ENCODE data around the gene CDH4.

DNA sequence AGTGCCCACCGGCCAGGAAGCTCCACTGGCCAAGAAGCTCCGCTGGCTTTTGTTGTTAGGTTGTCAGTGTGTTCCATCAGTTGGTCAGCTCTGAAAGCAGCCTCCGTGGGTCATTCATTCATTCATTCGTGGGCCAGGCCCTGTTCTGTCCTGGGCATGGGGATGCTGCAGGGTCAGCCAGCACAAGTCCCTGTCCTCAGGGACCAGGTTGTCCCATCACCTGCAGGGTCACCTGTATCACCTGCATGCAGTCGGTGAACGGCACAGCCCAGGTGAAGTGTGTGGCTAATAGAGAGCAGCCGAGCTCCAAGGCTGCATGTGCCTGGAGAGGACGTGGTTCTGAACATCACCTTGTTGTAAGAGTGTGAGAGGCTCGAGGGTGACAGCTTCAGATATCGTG lies 403.5 kb downstream of the CDH4 start:
- TF ChIP-seq EZH2 (IDR thresholded peaks at IDR 0.05) = no peak
- TF ChIP-seq, protein P1, sequence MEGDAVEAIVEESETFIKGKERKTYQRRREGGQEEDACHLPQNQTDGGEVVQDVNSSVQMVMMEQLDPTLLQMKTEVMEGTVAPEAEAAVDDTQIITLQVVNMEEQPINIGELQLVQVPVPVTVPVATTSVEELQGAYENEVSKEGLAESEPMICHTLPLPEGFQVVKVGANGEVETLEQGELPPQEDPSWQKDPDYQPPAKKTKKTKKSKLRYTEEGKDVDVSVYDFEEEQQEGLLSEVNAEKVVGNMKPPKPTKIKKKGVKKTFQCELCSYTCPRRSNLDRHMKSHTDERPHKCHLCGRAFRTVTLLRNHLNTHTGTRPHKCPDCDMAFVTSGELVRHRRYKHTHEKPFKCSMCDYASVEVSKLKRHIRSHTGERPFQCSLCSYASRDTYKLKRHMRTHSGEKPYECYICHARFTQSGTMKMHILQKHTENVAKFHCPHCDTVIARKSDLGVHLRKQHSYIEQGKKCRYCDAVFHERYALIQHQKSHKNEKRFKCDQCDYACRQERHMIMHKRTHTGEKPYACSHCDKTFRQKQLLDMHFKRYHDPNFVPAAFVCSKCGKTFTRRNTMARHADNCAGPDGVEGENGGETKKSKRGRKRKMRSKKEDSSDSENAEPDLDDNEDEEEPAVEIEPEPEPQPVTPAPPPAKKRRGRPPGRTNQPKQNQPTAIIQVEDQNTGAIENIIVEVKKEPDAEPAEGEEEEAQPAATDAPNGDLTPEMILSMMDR (IDR thresholded peaks at IDR 0.05) = no peak

Measured in neural progenitor cell (in vitro differentiated cells).